Fibroblast of lung (primary cell): ENCODE measurements around the gene CALML6. TPM values are rescaled to one million over a fixed set of nuclear protein-coding genes. Genes with fewer than 3 reads are reported as not detected.

Experiments used
- DNase-seq, 2 donors: peaks; one replicate each; pipeline versions ENCODE4 v3.0.0 to v3.0.0-alpha.2; 2010; ENCODE audit warnings: low read depth in 2 of 2
- H2AFZ ChIP-seq: 2 replicates; pipeline ENCODE4 v1.5.1; 2012; ENCODE audit warnings: low read length, control low read depth, inconsistent platforms
- H3K27ac ChIP-seq: 2 replicates; pipeline ENCODE4 v1.5.1; 2011; ENCODE audit warnings: low read length, control low read depth; ENCODE audit not compliant: insufficient read depth
- H3K27me3 ChIP-seq: 2 replicates; pipeline ENCODE4 v1.5.1; 2011; ENCODE audit warnings: mild to moderate bottlenecking, low read length; ENCODE audit not compliant: control insufficient read depth, insufficient read depth
- H3K36me3 ChIP-seq: 2 replicates; pipeline ENCODE4 v1.5.1; 2011; ENCODE audit warnings: low read length; ENCODE audit not compliant: control insufficient read depth, insufficient read depth
- H3K4me1 ChIP-seq: 2 replicates; pipeline ENCODE4 v1.5.1; 2011; ENCODE audit warnings: low read length; ENCODE audit not compliant: control insufficient read depth, insufficient read depth; ENCODE audit errors: extremely low read depth
- H3K4me2 ChIP-seq: 2 replicates; pipeline ENCODE4 v1.5.1; 2011; ENCODE audit warnings: low read length, control low read depth; ENCODE audit not compliant: insufficient read depth; ENCODE audit errors: extremely low read depth
- H3K4me3 ChIP-seq, 4 experiments: fragments of 200-600 bp in 1 of 4; sonication (generic) in 1 of 4; replicated peaks in 1 of 4; 2 replicates each; pipeline ENCODE4 v1.5.1; 2011 to 2016; ENCODE audit warnings: low read length in 4 of 4, low read depth in 3 of 4, mild to moderate bottlenecking in 3 of 4, control low read depth in 2 of 4, inconsistent platforms in 1 of 4, mixed read lengths in 1 of 4; ENCODE audit not compliant: insufficient read depth in 1 of 4; ENCODE audit errors: control extremely low read depth in 1 of 4
- H3K79me2 ChIP-seq: 2 replicates; pipeline ENCODE4 v1.5.1; 2012; ENCODE audit warnings: mild to moderate bottlenecking, low read length, inconsistent platforms; ENCODE audit not compliant: control insufficient read depth, insufficient read depth
- H3K9ac ChIP-seq: 2 replicates; pipeline ENCODE4 v1.5.1; 2011; ENCODE audit warnings: mild to moderate bottlenecking, low read length, control low read depth; ENCODE audit not compliant: insufficient read depth
- H3K9me3 ChIP-seq: 2 replicates; pipeline ENCODE4 v1.5.1; 2012; ENCODE audit warnings: low read depth, low read length; ENCODE audit not compliant: control insufficient read depth, insufficient read depth
- H4K20me1 ChIP-seq: 2 replicates; pipeline ENCODE4 v1.5.1; 2011; ENCODE audit warnings: low read length; ENCODE audit not compliant: control insufficient read depth, insufficient read depth; ENCODE audit errors: extremely low read depth
- CTCF ChIP-seq, 2 donors: IDR thresholded peaks in 1 of 2; conservative IDR thresholded peaks in 1 of 2; 1 replicate in 1 of 2; 2 replicates in 1 of 2; pipeline ENCODE4 v1.5.1; 2011 to 2012; ENCODE audit warnings: low read length in 2 of 2, control low read depth in 1 of 2, inconsistent platforms in 1 of 2, low read depth in 1 of 2, mild to moderate bottlenecking in 1 of 2
- EZH2 ChIP-seq: IDR thresholded peaks from 2 replicates; pipeline ENCODE4 v1.5.1; 2012; ENCODE audit warnings: low read length, control low read depth, mild to moderate bottlenecking; ENCODE audit errors: missing control alignments
- polyA plus RNA-seq, 2 donors: library from polyadenylated mRNA; depleted of rRNA in 1 of 2; stranded (reverse) in 1 of 2; unstranded in 1 of 2; fragments of >200 nt; gene quantifications; 2 replicates each; pipeline ENCODE4 v1.2.1, GENCODE V29; 2011 to 2012; ENCODE audit warnings: missing spikeins in 1 of 2
- total RNA-seq: library from RNA; depleted of rRNA; stranded (reverse); fragments of >200 nt; gene quantifications from 2 replicates; pipeline ENCODE4 v1.2.1, GENCODE V29; 2014

The CALML6 gene
- total and polyA plus RNA-seq, 2 donors (not counting 1 experiment from before 2014, with no cell fraction given): 0.09 to 0.17 TPM

GRCh38 chr1:1910651-1911331, 4.3 kb upstream of the CALML6 start:
- Histone ChIP-seq H3K4me3 (no peak overlapping the region), H2AFZ (no peak overlapping the region), H3K9ac (no peak overlapping the region), H4K20me1 (no peaks in the 10 kb centered on the region), H3K79me2 (no peaks in the 10 kb centered on the region), H3K4me2 (no peak overlapping the region), H3K27ac (no peak overlapping the region), H3K4me1 (peaks cover 2% of the 10 kb centered on the region), H3K9me3 (no peaks in the 10 kb centered on the region), H3K36me3 (no peaks in the 10 kb centered on the region), H3K27me3 (no peaks in the 10 kb centered on the region)
- no peak for DNase-seq
- no peak for TF ChIP-seq EZH2
- no peak for TF ChIP-seq CTCF (conservative IDR thresholded peaks at IDR 0.05 in 1 of 2, IDR thresholded peaks at IDR 0.05 in 1 of 2; ENCODE audit: low read depth in 1 of 2, low read length in 2 of 2)

GRCh38 chr1:1911350-1912041, 3.6 kb upstream of the CALML6 start:
- no peaks in the 10 kb centered on the region for H3K9me3 ChIP-seq
- H2AFZ ChIP-seq: no peak overlapping the region
- no peaks in the 10 kb centered on the region for H3K36me3 ChIP-seq
- no peaks in the 10 kb centered on the region for H3K27me3 ChIP-seq
- TF ChIP-seq EZH2 (no peak), CTCF (conservative IDR thresholded peaks at IDR 0.05 in 1 of 2, IDR thresholded peaks at IDR 0.05 in 1 of 2; ENCODE audit: low read depth in 1 of 2, low read length in 2 of 2) (no peak)
- no peak overlapping the region for H3K4me2 ChIP-seq
- peaks cover 2% of the 10 kb centered on the region for H3K4me1 ChIP-seq
- H3K4me3 ChIP-seq: no peak overlapping the region
- no peak overlapping the region for H3K27ac ChIP-seq
- no peaks in the 10 kb centered on the region for H4K20me1 ChIP-seq
- H3K79me2 ChIP-seq: no peaks in the 10 kb centered on the region
- no peak overlapping the region for H3K9ac ChIP-seq
- DNase-seq: no peak

- Histone ChIP-seq H3K27me3 (peaks cover 4% of the 10 kb centered on the region), H3K4me1 (peaks cover 8% of the 10 kb centered on the region), H2AFZ (no peak overlapping the region), H3K27ac (no peak overlapping the region), H3K4me2 (no peak overlapping the region), H3K9ac (no peak overlapping the region), H3K4me3 (no peak overlapping the region), H3K36me3 (no peaks in the 10 kb centered on the region), H3K9me3 (no peaks in the 10 kb centered on the region), H3K79me2 (no peaks in the 10 kb centered on the region), H4K20me1 (no peaks in the 10 kb centered on the region)
- TF ChIP-seq CTCF (conservative IDR thresholded peaks at IDR 0.05 in 1 of 2, IDR thresholded peaks at IDR 0.05 in 1 of 2; ENCODE audit: low read depth in 1 of 2, low read length in 2 of 2) (no peak), EZH2 (no peak)
- no peak for DNase-seq
These were observed 724 bp upstream of the CALML6 start for GRCh38 chr1:1914101-1914970.
